K562 (cell line): ENCODE data around the gene WDFY2. TPM values are rescaled to one million over a fixed set of nuclear protein-coding genes. Genes with fewer than 3 reads are reported as not detected.

Experiments used
- BCOR ChIP-seq: fragments of 450-650 bp; IDR thresholded peaks from 2 replicates; pipeline ENCODE4 v1.6.1; 2016
- GABPB2 ChIP-seq: fragments of 250-450 bp; sonication (Bioruptor Pico); conservative IDR thresholded peaks from 2 replicates; pipeline ENCODE4 v1.5.1; 2021; ENCODE audit warnings: mild to moderate bottlenecking
- HDAC3 ChIP-seq: fragments of 450-650 bp; IDR thresholded peaks from 2 replicates; pipeline ENCODE4 v1.6.1; 2018; ENCODE audit warnings: borderline replicate concordance, mild to moderate bottlenecking, moderate library complexity; ENCODE audit not compliant: partially characterized antibody
- KLF6 ChIP-seq: fragments of 250-450 bp; sonication (Bioruptor Pico); IDR thresholded peaks from 2 replicates; pipeline ENCODE4 v1.4.0; 2020; ENCODE audit warnings: mild to moderate bottlenecking, moderate library complexity, borderline replicate concordance
- MCM3 ChIP-seq: fragments of 450-650 bp; IDR thresholded peaks from 2 replicates; pipeline ENCODE4 v1.6.1; 2016
- MEIS2 ChIP-seq: fragments of 450-650 bp; IDR thresholded peaks from 2 replicates; pipeline ENCODE4 v1.6.1; 2014; ENCODE audit warnings: mild to moderate bottlenecking; ENCODE audit not compliant: partially characterized antibody
- MGA ChIP-seq: fragments of 450-650 bp; IDR thresholded peaks from 2 replicates; pipeline ENCODE4 v1.6.1; 2016; ENCODE audit warnings: mild to moderate bottlenecking, moderate library complexity
- MLLT1 ChIP-seq, 2 experiments: fragments of 450-650 bp; IDR thresholded peaks; 2 replicates each; pipeline ENCODE4 v1.6.1; 2016
- NFATC3 ChIP-seq: fragments of 450-650 bp; IDR thresholded peaks from 2 replicates; pipeline ENCODE4 v1.6.1; 2017; ENCODE audit warnings: mild to moderate bottlenecking
- PHTF2 ChIP-seq: fragments of 250-450 bp; sonication (Bioruptor Pico); IDR thresholded peaks from 2 replicates; pipeline ENCODE4 v1.5.0; 2021; ENCODE audit warnings: mild to moderate bottlenecking
- POLR2H ChIP-seq: IDR thresholded peaks from 2 replicates; pipeline ENCODE4 v1.6.1; 2016; ENCODE audit warnings: missing genetic modification characterization, low read depth, mild to moderate bottlenecking, control low read depth, missing compliant biosample characterization, moderate library complexity
- XRCC3 ChIP-seq: fragments of 450-650 bp; IDR thresholded peaks from 2 replicates; pipeline ENCODE4 v1.6.1; 2017; ENCODE audit warnings: mild to moderate bottlenecking, moderate library complexity
- ZC3H11A ChIP-seq: IDR thresholded peaks from 2 replicates; pipeline ENCODE4 v1.6.1; 2012; ENCODE audit warnings: low read depth, low read length, improper control_type of control experiment
- ZFX ChIP-seq: sonication (generic); formaldehyde crosslinking; IDR thresholded peaks from 2 replicates; pipeline ENCODE4 v1.8.0; 2022; ENCODE audit warnings: mild to moderate bottlenecking, missing genetic modification reagents, moderate library complexity
- ZNF146 ChIP-seq: IDR thresholded peaks from one replicate; pipeline ENCODE4 v1.6.1; 2018; ENCODE audit warnings: missing compliant biosample characterization; ENCODE audit not compliant: unreplicated experiment
- ZNF239 ChIP-seq: fragments of 250-450 bp; sonication (Bioruptor Pico); IDR thresholded peaks from 2 replicates; pipeline ENCODE4 v1.4.0; 2020; ENCODE audit warnings: mild to moderate bottlenecking
- ZNF766 ChIP-seq: fragments of 200-800 bp; sonication (Bioruptor generic); conservative IDR thresholded peaks from 2 replicates; pipeline ENCODE4 v1.6.1; 2016; ENCODE audit warnings: missing genetic modification characterization, missing compliant biosample characterization
- polyA plus RNA-seq, 8 experiments: library from polyadenylated mRNA; depleted of rRNA in 4 of 8; stranded (reverse) in 5 of 8; unstranded in 3 of 8; fragments of >200 nt; fragmentation: Nextera tagmentation in 2 of 8; fragmentation: Illumina TruSeq in 1 of 8; extraction: Ambion mirVana in 2 of 8; extraction: Trizol in 1 of 8; gene quantifications; 2 replicates each; pipeline versions ENCODE4 v1.2.1 to v1.2.3, GENCODE V29; 2011 to 2014; ENCODE audit warnings: inconsistent platforms in 1 of 8, missing spikeins in 1 of 8
- total RNA-seq, 7 experiments: library from RNA; depleted of rRNA in 6 of 7; stranded (reverse); fragments of >200 nt in 6 of 7; fragmentation: Illumina TruSeq in 2 of 7; extraction: Trizol in 2 of 7; gene quantifications; 2 replicates each; pipeline versions ENCODE4 v1.2.1 to v1.2.3, GENCODE V29; 2011 to 2021; ENCODE audit warnings: low replicate concordance in 1 of 7

Gene WDFY2
- total and polyA plus RNA-seq, 9 of the 15 experiments (the other 6 are each of a cell fraction or from before 2014, with no cell fraction given): 0.66 to 6.4 (median 4.4) TPM

GRCh38 chr13:51785712-51786424, 201.6 kb downstream of the WDFY2 start (continued):
- no peak for TF ChIP-seq MGA
- TF ChIP-seq HDAC3: peak; percentile 50
- no peak for TF ChIP-seq PHTF2 (CRISPR knock-in tag)
- no peak for TF ChIP-seq MCM3
- TF ChIP-seq XRCC3: no peak
- no peak for TF ChIP-seq ZC3H11A
- TF ChIP-seq GABPB2 (CRISPR knock-in tag): no peak
- TF ChIP-seq MLLT1 (IDR thresholded peaks at IDR 0.05): no peak
- peak; percentile 87 for TF ChIP-seq MEIS2
- TF ChIP-seq POLR2H (tag): no peak
- TF ChIP-seq ZNF146 (CRISPR knock-in tag): no peak
- no peak for TF ChIP-seq ZFX
- TF ChIP-seq ZNF239 (CRISPR knock-in tag): no peak
- no peak for TF ChIP-seq KLF6 (CRISPR knock-in tag)
- 0 out of 2 replicates have a peak, but pooled peaks have one; percentile 40 for TF ChIP-seq ZNF766 (CRISPR knock-in tag)
- TF ChIP-seq BCOR: 0 out of 2 replicates have a peak, but pooled peaks have one; percentile 16
- no peak for TF ChIP-seq NFATC3
